ENCODE measurements around the gene HUWE1.

- TF ChIP-seq TAF1 (IDR thresholded peaks at IDR 0.05; ENCODE audit: borderline replicate concordance, insufficient read depth, low read length) (no peak), POLR2AphosphoS5 (IDR thresholded peaks at IDR 0.05; ENCODE audit: low read depth, low read length) (no peak), REST (IDR thresholded peaks at IDR 0.05; ENCODE audit: insufficient read depth in 1 of 2, low read depth in 2 of 2, low read length in 2 of 2) (no peak)
Measured at GRCh38 chrX:53630261-53630660, 56.3 kb downstream of the HUWE1 start.
